ENCODE measurements around the gene ZNF473. TPM values are rescaled to one million over a fixed set of nuclear protein-coding genes. Genes with fewer than 3 reads are reported as not detected.

Gene ZNF473
- total RNA-seq, 1 experiment from 2014 or later = 11.7 TPM

- no peaks in the 10 kb centered on the region; the same call in 1 of the 2 replicates for H3K4me1 ChIP-seq (ENCODE audit: control insufficient read depth, insufficient read depth, low read length)
- TF ChIP-seq TCF7L2 (IDR thresholded peaks at IDR 0.05; ENCODE audit: low read depth, low read length) = no peak
- no peak for TF ChIP-seq SIN3A (IDR thresholded peaks at IDR 0.05; ENCODE audit: borderline replicate concordance, insufficient read depth, low read depth, low read length)
- no peak for TF ChIP-seq REST (IDR thresholded peaks at IDR 0.05; ENCODE audit: insufficient read depth in 1 of 2, low read depth in 2 of 2, low read length in 1 of 2)
- TF ChIP-seq POLR2AphosphoS5 (IDR thresholded peaks at IDR 0.05; ENCODE audit: low read depth, low read length) = no peak
- no peak for TF ChIP-seq CTCF (IDR thresholded peaks at IDR 0.05)
- H3K4me3 ChIP-seq (ENCODE audit: low read depth in 2 of 2, low read length in 2 of 2) = no peak overlapping the region
- no peaks in the 10 kb centered on the region for H3K27me3 ChIP-seq (ENCODE audit: control insufficient read depth, insufficient read depth, low read length)
- ChIA-PET CTCF (no interaction called here), POLR2A (interaction anchor here (0.6 kb wide), 1 partner anchor 165 kb away, joined by 8 read pairs; no protein-coding TSS in a partner anchor)
- peaks cover 8% of the 10 kb centered on the region; the same call in 1 of the 2 replicates for H3K9me3 ChIP-seq (ENCODE audit: control insufficient read depth, insufficient read depth, low read depth, low read length)
- ATAC-seq (no peak), DNase-seq (ENCODE audit: low read depth, low spot score) (no peak)
- in situ Hi-C loops (cut with HindIII; ENCODE audit: low pct_unique_long_range_greater_than_20kb, low sequenced_read_pairs) (no loop called here), intact Hi-C loops (cut with micrococcal nuclease; ENCODE audit: unreplicated experiment) (no loop called here)
- H3K36me3 ChIP-seq (ENCODE audit: control insufficient read depth, insufficient read depth, low read length) = peaks cover 7% of the 10 kb centered on the region
- H3K27ac ChIP-seq (ENCODE audit: low read length) = no peak overlapping the region
- no TSS peak for BruUV-seq (replicated peaks)
Observed at GRCh38 chr19:50030225-50030624, 4.4 kb downstream of the ZNF473 start.

GRCh38 chr19:50030937-50031336, 5.1 kb downstream of the ZNF473 start:
- Histone ChIP-seq H3K27ac (ENCODE audit: low read length) (no peak overlapping the region), H3K4me1 (ENCODE audit: control insufficient read depth, insufficient read depth, low read length) (no peaks in the 10 kb centered on the region; the same call in 1 of the 2 replicates), H3K4me3 (ENCODE audit: low read depth in 2 of 2, low read length in 2 of 2) (no peak overlapping the region), H3K9me3 (ENCODE audit: control insufficient read depth, insufficient read depth, low read depth, low read length) (peaks cover 8% of the 10 kb centered on the region; the same call in 1 of the 2 replicates), H3K36me3 (ENCODE audit: control insufficient read depth, insufficient read depth, low read length) (peaks cover 7% of the 10 kb centered on the region), H3K27me3 (ENCODE audit: control insufficient read depth, insufficient read depth, low read length) (no peaks in the 10 kb centered on the region)
- in situ Hi-C loops (cut with HindIII; ENCODE audit: low pct_unique_long_range_greater_than_20kb, low sequenced_read_pairs) (no loop called here), intact Hi-C loops (cut with micrococcal nuclease; ENCODE audit: unreplicated experiment) (no loop called here)
- ATAC-seq (no peak), DNase-seq (ENCODE audit: low read depth, low spot score) (no peak)
- no peak for TF ChIP-seq CTCF (IDR thresholded peaks at IDR 0.05)
- TF ChIP-seq SIN3A (IDR thresholded peaks at IDR 0.05; ENCODE audit: borderline replicate concordance, insufficient read depth, low read depth, low read length) = no peak
- TF ChIP-seq POLR2AphosphoS5 (IDR thresholded peaks at IDR 0.05; ENCODE audit: low read depth, low read length) = no peak
- no peak for TF ChIP-seq TCF7L2 (IDR thresholded peaks at IDR 0.05; ENCODE audit: low read depth, low read length)
- no TSS peak for BruUV-seq (replicated peaks)
- ChIA-PET CTCF (no interaction called here), POLR2A (no interaction called here)

All from Panc1 (cell line).